DMS79 (cell line): ENCODE results near the gene HOXC5.
"Not testable (repeated sequence)": the region's sequence is repeated elsewhere in the genome, so short reads cannot be mapped to it uniquely, and the experiment has no call there.

Experiments used
- DNase-seq: peaks from one replicate; lab custom pipeline; 2025; lab: John Stamatoyannopoulos, UW

The HOXC5 gene

DNA sequence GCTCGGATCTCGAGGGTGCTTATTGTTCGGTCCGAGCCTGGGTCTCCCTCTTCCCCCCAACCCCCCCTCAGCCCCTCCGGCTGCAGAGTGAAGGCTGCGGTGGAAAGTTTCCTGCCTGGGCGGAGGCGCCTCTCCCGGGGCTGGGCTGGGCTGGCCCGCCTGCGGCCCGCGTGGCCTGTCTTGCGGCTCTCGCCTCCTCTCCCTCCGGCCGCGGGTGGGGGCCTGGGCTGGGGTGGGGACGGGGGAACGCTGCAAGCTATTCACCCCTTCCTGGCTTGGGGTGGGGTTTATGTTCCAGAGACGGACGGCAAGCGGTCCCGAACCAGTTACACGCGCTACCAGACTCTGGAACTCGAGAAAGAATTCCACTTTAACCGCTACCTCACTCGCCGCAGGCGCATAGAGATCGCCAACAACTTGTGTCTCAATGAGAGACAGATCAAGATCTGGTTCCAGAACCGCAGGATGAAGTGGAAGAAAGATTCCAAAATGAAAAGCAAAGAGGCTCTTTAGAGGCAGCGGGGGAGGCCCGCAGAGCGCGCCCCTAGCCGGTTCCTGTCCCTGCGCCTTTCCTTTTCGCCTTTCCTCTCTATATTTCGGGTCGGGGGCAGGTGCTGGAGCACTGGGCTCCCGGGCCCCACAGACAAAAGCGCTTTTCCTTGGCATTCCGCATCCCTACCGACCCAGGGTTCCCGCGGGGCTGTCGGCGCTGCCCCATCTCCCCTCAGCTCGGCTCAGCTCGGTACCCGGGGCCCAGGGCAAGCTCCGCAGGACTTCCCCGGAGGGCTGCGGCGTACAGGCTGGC, 1.3 kb downstream of the HOXC5 start:
- DNase-seq: no peak

DNA sequence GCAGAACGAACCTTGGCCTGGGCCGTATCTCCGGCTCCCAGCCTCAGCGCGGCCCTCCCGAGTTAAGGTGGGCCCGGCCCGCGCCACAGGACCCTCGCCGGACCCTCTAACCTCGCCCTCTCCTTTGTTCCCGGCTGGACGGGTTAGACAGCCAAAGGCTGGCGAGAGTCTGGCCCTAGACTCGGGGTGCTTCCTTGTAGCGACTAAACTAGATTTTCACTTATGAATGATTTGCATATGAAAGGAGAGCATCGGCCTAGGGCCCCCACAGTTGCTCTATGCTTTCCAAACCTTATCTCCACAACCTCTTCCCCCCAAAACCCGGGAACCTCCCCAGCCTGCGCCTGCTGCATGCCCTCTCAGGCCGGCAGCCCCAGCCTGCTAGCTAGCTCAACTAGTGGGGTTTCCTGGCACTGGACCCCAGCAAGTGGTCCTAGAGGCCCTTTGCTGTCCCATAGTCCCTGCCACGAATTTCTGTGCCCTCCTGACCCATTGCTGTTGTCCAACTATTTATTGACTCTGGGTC, 2.0 kb downstream of the HOXC5 start:
- no peak for DNase-seq

DNA sequence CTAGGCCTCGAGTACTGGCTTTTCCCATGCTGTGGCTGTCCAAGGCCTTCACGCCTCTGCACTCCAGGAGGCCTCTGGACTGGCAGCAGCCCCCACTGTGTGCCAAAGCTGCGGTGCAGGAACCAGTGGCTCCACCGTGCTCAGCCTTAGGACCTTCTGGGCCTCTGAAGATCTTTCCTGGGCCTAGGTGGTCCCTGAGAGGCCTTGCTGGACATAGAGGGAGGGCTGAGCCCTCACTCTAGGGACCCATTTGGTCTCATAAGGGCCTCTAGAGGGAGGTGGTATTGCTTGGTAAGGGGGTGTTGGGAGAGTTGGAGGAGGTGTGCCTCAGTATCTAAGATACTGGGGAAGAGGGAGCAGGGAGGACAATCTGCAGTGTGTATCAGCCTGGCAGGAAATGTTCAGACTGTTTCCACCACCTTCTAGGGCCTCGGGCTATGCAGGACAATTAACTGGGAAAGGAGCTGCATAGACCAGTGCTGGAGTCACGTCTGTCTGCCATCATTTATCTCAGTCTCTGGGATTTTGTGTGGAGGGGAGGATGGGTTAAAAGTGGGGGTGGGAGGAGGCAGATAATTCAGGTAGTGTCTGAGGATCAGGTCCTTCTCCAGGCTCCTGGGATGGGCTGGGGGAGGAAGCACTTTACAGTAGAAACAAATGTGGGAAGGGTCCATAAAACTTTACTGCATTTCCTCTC, 2.9 kb downstream of the HOXC5 start:
- no peak for DNase-seq

DNA sequence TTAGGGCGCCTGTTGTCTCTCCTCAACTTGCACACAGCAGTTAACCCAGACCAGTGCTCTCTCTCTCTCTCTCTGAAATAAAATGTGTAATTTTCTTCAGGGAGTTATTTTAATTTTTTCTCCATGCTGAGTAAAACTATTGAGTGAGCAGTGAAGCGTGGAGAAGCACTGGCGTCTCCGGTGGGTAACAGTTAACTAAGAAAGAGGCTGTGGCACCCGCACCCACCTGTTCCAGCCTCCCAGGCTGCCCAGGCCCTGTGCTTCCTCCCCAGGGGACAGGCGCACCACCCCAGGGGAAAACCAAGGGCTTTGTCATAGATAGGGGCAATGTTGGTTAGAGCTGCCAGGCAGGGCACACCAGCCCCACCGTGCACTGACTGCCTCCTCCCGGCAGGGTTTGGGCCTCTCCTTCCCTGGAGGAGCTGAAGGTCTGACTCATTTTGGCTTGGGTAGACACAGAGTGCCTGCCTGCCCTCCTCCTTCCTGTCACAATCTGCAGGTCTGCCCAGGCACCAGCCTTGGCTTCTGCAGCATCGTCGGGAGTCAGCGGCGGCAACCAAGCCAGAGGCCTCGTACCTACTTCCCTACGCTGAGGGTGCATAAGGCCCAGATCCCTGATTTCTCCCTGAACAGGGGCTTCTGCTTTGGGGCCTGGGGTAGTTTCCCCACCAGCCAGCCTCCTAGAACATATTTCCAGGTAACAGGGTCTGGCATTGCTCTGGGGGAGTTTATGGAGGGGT, 3.9 kb downstream of the HOXC5 start:
- peak; percentile 23 for DNase-seq

DNA sequence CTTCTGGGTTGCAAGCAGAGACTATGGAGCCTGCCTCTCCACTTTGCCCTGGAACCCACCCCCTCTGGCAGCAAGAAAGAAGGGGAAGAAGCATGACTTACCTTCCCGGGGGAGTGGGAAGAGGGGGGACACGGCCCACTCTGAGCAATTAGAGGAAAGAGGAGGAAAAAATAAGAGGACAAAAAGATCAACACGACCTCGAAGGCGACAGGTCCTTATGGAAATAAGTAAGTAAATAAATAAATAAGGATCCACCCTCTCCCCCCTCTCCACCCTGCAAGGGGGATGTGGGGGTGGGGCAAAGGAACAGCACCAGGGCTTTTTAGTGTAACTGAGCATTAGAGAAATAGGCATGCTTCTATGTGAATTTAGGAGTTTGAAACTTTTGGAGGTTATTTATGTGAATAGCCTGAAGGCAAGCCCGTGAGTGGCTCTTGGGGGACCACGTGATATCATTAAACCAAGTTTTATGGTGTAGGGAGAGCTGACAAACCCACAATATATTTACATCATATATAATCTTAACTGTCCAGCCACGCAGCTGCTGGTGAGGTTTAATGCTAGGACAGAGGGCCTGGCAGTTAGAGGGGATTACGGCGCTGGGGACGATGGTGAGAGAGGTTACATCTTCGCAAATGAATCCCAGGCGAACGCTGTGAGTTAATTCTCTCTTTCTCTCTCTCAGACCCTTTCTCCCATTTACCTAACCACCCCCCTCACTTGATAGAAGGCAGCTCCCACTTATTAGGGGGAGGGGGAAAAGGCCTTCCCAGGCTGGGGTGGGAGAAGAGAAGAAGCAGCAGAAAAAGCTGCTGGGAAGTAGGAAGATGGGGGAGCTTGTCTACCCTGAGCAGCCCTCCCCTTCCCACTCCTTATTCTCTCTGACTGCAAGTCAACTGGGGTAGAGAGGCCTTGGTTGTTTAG, 4.8 kb downstream of the HOXC5 start:
- no peak for DNase-seq

DNA sequence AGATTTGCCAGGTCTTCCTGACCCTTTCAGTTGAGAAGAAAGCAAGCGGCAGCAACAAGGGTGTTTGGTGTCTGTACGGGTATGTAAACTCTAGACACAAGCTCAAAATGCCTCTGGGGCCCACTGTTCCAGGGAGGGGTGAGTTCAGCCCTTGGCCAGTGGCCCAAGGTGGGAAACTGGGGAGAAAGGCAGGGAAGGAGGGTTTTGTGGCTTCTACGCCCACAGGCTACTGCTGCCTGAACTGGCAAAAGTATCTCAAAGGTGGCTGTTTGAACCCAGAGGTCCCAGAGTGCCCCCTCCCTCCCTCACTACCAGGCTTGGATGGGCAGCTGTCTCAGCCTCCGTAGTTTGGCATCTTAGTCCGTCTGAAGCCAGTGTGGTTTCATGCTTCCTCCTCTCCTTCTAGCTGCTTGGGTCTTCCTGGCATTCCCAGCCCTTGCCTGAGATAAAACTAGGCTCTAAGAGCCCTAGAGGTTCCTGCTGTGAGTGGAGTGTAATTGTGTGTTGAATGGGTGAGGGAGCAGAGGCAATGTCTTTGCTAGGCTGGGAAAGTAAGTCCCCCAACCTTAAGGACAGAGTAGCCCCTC, 5.5 kb downstream of the HOXC5 start:
- no peak for DNase-seq

DNA sequence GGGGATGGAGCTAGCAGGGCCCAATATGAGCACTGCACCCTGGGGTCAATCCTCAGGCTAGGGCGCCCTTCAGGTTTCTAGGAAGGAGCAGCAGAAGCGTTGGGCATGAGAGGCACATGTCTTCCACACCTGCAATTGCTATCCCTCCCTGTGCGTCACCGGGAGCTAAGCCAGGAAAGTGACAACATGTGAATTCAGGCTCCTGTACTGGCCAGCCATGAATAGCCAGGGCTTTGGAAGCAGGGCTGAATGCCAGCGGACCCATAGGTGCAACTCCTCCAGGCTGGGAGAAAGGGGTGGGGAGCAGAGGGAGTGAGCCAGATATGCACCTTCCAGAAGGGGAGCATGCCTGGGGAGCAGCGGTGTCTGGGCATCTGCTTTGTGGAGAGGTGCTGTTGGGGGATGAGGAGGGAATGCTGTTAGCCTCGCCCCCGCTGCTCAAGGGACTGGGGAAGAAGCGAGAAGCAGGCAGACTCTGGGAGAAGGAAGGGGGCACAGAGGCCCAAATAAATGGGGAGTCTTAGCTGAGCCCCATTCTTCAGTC, 6.1 kb downstream of the HOXC5 start:
- DNase-seq: no peak

DNA sequence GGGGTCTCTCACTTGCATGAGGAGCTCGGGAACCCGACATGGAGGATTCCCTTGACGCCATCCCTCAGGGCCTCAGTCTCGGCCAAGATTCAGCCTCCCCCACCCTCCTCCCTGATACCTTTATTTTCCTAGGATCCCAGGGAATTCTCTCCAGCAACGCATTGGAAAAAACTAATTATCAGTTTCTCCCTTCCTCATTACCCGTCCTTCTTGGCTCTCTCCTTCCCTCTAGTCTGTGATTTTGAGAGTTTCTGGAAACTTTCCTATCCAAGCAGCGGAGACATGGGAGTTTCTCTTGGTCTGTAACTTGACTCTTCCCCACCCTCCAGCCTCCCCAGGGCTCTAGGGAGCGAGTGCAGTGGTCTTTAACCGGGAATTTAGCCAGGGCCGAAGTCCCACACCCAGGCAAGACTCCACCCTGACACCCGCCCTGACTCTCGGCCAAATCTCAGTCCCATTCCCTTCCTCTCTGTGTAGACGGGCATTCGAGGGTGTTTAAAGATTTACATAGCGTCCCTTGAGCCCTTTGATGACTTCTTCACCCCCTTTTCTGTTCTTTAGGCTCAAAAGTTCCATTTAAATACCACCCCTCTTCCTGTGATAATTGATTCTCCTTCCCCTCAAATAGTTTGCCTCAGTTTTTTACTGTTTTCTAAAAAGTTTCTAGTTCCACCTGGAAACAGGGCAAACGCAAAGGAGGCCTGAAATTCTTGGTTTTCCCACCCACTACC, 6.7 kb downstream of the HOXC5 start:
- no peak for DNase-seq

DNA sequence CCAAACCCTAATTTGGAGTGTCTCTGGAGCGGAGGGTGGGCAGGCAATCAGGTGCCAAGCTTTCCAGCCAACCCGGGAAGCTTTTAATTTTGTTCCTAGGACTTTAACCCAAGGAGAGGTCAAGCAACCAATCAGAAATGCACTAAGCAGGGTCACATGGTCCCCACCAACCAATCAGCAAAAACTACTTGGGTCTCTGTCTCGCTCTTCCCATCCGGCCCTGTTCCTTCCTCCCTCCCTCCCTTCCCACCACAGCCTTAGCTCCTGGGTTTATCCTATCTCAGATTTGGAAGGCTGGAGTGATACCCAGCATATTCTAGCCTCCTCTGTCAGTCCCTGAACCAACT, 7.3 kb downstream of the HOXC5 start:
- DNase-seq: no peak

DNA sequence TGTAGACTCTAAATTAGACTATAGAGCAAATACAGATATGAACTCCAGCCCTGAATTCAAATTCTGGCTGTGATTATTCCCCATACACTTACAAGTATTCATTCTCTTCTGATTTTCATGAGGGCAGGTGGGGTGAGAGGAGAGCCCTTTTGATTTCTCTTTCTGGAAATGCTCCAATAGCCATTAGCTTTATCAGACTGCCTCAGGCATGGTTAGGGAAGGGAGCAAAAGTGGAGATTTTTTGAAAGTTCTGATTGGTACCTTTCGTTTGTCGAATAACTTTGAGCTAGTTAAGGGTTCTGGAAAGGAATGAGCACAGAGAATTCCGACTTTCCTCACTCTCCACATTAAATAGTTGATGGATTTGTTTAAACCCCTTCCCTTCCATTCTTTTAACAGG, 7.8 kb downstream of the HOXC5 start:
- no peak for DNase-seq

DNA sequence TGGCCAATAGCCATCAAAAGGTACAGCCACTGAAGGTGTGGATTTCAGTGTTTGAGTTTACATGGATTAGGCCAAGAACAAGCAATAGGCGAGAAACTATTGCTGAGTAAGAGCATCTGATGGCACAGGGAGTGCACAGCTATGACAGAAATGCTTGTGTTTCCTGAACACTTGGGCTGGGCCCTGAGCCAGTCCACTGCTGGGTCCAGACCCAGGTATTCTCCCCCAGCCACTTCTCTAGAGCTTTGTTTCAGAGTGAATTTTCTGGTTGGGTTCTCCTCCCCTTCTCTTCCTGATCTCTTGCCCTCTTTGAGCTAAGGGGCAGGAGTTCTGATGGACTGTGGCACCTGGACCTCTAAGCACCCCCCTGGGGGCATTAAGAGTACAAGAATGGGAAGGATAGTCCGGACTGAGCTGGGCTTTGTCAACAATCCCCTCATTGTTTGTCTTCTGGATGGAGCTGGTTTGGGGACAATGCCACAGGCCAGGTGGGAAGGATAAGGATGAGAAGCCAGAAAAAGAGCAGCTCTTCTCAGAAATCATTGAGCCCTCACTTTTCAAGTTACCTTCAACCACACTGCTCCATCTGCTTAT, 8.3 kb downstream of the HOXC5 start:
- DNase-seq: no peak

DNA sequence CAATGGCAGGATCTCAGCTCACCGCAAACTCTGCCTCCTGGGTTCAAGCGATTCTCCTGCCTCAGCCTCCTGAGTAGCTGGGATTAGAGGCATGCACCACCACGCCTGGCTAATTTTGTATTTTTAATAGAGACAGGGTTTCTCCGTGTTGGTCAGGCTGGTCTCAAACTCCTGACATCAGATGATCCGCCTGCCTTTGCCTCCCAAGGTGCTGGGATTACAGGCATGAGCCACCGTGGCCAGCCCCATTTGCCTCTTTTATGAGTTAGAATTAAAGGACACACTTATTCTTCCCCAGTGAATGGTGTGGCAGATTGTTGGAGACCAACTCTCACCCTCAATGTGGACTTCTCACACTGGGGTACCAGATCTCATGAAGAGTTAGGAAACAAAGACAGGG, 9.2 kb downstream of the HOXC5 start:
- not testable (repeated sequence) for DNase-seq

DNA sequence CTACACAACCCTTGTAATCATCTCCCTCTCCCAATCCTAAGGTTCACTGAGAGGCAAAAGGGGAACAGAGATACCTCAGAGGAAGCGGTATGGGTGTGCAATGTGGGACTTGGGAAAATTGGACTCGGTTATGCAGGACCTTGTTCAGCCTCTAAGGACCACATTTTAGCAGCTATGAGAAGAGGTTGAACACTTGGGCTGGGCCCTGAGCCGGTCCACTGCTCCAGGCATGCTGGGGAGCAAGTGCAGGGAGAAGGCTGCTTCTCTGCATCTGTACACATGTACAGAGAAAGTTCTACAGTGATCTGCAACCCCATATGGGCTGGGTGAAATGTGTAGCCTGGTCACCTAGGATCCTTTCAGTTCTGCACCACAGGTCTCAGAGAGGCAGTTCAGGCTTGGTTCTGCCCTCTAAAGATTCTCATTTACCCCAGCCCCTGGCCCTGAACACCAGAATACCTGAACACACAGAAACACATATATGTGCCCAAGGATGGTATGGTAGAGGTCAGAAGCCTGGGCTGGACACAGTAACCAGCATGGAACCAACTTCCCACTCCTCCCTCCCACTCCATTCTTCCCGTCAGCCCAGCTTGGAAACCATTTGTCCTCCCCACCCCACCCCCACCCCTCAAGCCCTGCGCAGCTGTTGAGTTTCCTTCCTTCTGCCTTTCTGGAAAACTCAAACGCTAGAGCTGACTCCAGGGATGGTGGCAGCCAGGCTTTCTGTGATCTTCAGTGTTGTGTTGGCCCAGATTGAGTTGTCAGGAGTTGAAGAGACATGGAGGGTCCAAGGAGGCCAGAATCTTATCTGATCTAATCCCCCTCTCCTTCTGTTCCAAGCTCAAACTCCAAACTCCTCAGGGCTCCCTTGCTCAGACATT, 10.4 kb downstream of the HOXC5 start:
- no peak for DNase-seq

DNA sequence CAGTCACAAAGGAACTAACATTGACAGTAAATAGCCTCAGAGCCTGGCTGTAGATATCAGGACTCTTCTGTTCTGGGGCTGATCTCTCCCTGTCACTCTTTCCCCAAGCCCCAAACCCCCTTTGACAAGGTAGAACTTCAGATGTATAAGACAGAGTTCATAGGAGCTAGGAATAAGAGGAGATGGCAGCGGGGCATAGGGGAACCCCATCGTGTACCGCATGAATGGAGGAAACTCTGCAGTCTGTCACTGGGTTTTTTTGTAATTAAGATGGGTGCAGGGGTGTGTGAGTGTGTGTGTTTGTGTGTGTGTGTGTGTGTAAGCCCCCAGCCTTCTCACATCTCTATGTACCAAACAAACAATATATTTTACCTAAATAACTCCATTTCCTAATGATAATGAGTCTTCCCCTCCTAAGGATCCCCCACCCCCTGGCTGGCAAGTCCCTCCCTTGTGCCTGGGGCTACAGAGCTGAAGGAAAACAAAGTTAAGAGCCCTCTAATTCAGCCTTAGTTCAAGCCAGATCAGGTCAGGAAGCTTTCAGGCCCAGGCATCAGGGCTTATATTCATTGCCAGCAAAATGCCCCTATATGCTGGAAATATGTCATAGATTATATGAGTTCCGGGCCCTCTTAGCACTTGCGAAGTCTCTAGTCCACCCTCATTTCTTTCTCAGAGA, 11.7 kb downstream of the HOXC5 start:
- no peak for DNase-seq

DNA sequence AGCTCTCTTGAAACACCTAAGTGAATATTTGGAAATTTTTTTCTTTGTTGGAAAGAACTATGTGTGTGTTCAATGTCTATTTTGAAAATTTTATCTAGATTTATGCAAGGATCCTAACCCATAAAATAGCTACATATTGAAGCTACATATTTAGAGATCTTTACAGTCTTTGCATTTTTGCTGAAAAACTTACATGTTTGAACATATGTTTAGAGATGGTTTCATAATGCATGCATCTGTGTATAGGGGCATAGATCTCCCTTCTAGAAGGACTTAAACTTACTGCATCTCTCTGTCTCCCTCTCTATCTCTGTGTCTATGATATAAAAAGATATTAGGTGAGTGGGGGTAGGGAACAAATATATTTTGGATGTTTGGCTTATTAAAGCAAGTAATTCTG, 12.6 kb downstream of the HOXC5 start:
- DNase-seq: no peak

DNA sequence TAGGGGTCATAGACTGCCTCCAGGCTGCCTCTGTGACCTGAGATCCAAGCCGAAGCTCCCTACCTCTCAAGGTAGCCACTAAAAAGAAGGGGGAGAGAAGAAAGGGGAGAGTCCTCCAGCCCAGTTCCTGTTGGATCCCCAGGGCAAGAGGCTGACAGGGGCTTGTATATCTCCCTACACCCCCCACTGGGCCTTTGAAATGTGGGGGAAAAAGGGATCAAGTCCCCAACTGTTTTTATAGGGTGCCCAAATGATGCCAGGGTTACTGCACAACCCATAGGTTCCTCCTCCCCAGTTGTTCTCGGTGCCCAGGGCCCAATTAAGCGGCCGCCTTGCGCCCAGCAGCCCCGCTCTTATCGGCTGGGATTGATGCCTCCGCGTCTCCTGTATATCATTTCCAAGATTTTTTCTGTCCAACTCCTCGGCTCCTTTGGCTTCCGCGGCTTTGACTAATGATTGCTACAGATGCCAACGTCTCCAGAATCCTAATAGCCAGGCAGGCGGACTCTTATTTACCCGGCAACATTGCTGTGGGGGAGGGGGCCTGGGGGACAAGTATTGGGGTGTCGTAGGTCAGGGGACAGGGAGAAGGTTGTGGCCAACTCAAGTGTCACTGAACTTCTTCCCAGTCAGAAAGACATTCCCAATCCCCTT, 13.1 kb downstream of the HOXC5 start:
- no peak for DNase-seq

DNA sequence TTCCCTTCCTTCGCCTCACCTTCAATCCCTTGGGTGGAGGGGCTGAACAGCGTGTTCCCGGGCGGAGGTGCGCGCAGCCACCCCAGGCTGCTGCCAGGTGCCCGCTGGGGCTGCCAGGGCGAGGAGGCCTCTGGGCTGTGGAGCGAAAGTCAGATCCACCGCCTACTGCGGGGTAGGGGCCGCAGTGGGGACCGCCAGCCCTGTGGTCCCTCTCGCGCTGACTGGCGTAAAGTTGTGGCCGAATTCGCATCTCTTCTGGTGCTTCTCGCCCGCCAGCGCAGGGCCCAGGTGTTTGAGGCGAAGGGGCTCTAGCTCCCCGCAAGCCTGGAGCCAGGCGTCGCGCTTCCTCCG, 13.9 kb downstream of the HOXC5 start:
- DNase-seq: no peak
